HG02973 (cell line): ENCODE measurements around the gene LAMTOR4.
"Not testable (repeated sequence)": the region's sequence is repeated elsewhere in the genome, so short reads cannot be mapped to it uniquely, and the experiment has no call there.

Experiments used
- ATAC-seq: cut with Tn5 transposase; IDR thresholded peaks from one replicate; pipeline ENCODE4 v1.9.1; 2021; ENCODE audit warnings: moderate library complexity; ENCODE audit not compliant: unreplicated experiment

LAMTOR4 gene

DNA sequence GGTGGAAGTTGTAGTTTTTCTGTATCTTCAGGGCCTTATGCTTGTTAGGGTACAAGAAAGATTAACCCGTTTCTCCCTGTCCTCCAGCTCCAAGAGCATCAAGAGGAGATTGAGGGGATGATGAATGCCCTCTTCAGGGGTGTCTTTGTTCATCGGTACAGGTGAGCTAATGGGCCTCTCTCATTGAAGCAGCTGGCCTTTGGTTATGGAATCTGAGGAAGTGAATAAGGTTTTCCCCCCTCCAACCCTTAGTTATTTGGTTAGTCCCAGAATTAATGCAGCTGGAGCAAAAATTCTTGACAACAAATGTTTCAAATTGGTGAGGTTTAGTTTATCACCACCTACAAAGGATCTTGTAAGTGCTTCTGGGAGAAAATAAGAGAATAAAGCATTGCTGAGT, 46.5 kb downstream of the LAMTOR4 start:
- no peak for ATAC-seq

DNA sequence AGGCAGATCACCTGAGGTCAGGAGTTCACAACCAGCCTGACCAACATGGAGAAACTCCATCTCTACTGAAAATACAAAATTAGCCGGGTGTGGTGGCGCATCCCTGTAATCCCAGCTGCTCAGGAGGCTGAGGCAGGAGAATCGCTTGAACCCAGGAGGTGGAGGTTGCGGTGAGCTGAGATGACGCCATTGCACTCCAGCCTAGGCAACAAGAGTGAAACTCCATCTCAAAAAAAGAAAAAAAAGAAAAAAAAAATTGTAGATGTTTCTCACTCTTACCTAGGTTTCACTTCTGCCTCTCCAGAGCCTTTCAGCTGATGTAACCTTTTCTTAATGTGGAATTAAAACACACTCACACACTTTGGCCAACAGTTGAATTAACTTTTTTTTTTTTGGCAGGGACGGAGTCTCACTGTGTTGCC, 47.2 kb downstream of the LAMTOR4 start:
- ATAC-seq: not testable (repeated sequence)

DNA sequence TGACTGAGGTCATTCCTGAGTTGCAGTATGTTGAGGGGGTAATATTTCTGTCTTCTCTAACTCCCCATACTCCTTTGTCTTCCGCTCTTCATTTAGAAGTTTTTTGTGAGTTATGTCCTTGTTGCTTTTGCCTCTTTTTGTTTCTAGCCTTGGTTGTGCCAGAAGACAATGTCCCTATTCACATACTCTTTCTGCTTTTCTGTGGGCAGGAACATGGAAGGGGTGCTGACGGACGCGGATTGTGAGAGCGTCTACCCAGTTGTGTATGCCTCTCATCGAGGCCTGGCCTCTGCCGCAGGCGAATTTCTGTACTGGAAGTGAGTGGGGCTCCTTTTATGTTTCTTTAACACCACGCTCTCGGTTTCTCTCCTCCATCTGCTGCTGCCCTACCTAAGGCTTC, 49.5 kb downstream of the LAMTOR4 start:
- no peak for ATAC-seq

DNA sequence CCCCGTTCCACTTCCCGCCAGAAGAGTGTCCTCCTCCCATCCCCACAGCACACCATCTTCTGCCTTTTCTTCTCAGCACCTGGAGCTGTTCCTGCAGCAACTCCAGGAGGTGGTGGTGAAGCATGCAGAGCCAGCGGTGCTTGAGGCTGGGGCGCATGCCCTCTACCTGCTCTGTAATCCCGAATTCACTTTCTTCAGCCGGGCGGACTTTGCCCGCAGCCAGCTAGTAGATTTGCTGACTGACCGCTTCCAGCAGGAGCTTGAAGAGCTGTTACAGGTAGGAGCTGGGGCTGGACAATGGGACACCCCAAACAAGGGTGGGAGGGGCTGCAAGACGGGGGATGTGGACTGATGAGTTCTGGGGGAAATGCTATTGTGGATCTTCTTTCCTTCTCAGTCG, 52.0 kb downstream of the LAMTOR4 start:
- ATAC-seq: no peak
